Effector memory CD8-positive, alpha-beta T cell (primary cell): ENCODE data around the gene MXD4.
A peak's percentile ranks its signal among the peaks of the same experiment; 100 is the strongest.

Experiments
- ATAC-seq: fragments of 150-1000 bp; cut with Tn5 transposase; replicated peaks from 2 replicates; pipeline ENCODE4 v1.10.0; 2021; ENCODE audit warnings: mild to moderate bottlenecking, moderate library complexity
- DNase-seq, 3 experiments: peaks; one replicate each; pipeline ENCODE4 v3.0.0; 2021
- H3K27ac Mint-ChIP-seq, 2 donors: one replicate each; pipeline ENCODE4 v1.8.0; 2022; ENCODE audit warnings: mild to moderate bottlenecking in 2 of 2, mixed read lengths in 2 of 2, moderate library complexity in 2 of 2
- H3K27me3 Mint-ChIP-seq, 2 donors: one replicate each; pipeline ENCODE4 v1.8.0; 2022; ENCODE audit warnings: mixed read lengths in 2 of 2
- H3K36me3 Mint-ChIP-seq: one replicate; pipeline ENCODE4 v1.8.0; 2022; ENCODE audit warnings: mild to moderate bottlenecking, moderate library complexity, mixed read lengths; ENCODE audit not compliant: insufficient read depth
- H3K4me1 Mint-ChIP-seq, 2 donors: one replicate each; pipeline ENCODE4 v1.8.0; 2022; ENCODE audit warnings: low read depth in 2 of 2, mixed read lengths in 2 of 2
- H3K4me3 Mint-ChIP-seq, 2 donors: one replicate each; pipeline ENCODE4 v1.8.0; 2022; ENCODE audit warnings: mild to moderate bottlenecking in 2 of 2, mixed read lengths in 2 of 2, moderate library complexity in 2 of 2
- H3K9me3 Mint-ChIP-seq, 2 donors: one replicate each; pipeline ENCODE4 v1.8.0; 2022; ENCODE audit warnings: mixed read lengths in 2 of 2

Gene MXD4

GRCh38 chr4:2268357-2269205, 6.7 kb upstream of the MXD4 start:
- Mint-ChIP-seq H3K27ac (no peak overlapping the region), H3K36me3 (peaks cover 20% of the 10 kb centered on the region), H3K27me3 (no peaks in the 10 kb centered on the region), H3K4me1 (peaks cover 0 to 9% of the 10 kb centered on the region in 2 donors), H3K9me3 (no peaks in the 10 kb centered on the region), H3K4me3 (no peak overlapping the region)
- DNase-seq (no peak), ATAC-seq (no peak)

DNA sequence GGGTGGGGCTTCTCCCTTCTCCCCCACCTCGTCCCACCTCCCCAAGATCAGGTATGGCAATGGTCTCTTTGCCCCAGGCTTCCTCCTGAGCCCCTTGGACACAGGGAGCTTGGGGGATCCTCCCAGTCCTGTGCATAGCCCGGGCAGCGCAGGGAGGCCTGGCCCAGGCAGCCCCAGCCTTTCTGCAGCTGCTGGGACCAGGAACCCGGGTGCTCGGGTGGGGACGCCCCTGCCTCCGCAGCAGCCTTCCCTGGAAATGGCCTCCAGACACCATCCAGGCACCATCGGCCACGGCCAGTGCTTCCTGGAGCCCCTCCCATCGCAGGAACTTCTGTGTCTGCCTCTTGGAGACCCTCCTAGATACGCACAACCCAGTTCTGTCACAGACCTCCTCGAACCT, 5.9 kb upstream of the MXD4 start:
- no peak for ATAC-seq
- peaks cover 26% of the 10 kb centered on the region for H3K36me3 Mint-ChIP-seq
- H3K9me3 Mint-ChIP-seq = no peaks in the 10 kb centered on the region
- DNase-seq = no peak
- H3K27ac Mint-ChIP-seq = no peak overlapping the region
- H3K4me1 Mint-ChIP-seq = peaks cover 0 to 6% of the 10 kb centered on the region in 2 donors
- no peak overlapping the region for H3K4me3 Mint-ChIP-seq
- H3K27me3 Mint-ChIP-seq = no peaks in the 10 kb centered on the region

DNA sequence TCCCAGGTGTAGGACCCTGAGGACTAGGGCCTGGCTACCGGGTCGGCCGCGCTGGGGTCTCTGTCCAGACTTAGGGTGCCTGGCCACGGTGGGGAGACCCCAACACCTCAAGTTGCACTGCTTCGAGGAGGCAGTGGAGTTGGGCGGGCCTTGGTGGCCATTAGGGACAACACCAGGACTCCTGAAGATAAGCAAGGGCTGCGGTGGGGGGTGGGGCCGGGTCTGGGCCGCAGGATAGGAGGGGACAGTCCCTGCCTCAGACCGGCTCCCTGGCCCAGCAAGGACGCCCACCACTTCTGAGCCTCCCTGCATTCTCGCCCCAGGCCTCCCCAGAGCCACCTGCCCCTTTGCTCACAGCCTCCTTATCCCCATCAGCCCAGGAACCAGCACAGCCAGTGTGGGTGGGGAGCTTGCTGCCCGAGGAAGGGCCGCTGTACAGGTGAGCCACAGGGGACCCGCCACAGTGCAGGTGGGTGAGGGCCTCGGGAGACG, 5.5 kb upstream of the MXD4 start:
- Mint-ChIP-seq H3K36me3 (peaks cover 27% of the 10 kb centered on the region), H3K27me3 (no peaks in the 10 kb centered on the region), H3K4me1 (peaks cover 0 to 4% of the 10 kb centered on the region in 2 donors), H3K9me3 (no peaks in the 10 kb centered on the region), H3K27ac (peak overlapping the region in 1 of 2 donors; percentile 38), H3K4me3 (no peak overlapping the region)
- ATAC-seq = no peak
- no peak for DNase-seq

DNA sequence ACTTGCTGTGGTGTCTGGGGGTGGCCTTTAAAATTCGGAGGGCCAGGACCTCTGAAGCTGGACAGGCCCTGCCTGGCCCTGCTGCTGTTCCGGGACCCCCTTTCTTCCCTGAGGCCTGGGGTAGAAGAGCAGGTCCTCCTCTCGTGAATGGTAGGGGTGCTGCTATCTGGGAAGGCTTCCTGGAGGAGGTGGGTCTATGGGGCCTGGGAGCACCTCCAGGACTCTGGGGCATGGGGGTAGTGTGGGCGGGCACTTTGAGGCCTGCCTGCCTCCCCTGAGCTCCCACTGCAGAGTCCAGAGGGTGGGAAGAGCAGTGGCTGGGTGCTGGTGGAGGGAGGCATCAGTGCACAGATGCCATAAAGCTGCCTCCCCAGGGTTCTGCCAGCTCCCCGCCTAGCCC, 4.9 kb upstream of the MXD4 start:
- no peaks in the 10 kb centered on the region for H3K9me3 Mint-ChIP-seq
- peaks cover 33% of the 10 kb centered on the region for H3K36me3 Mint-ChIP-seq
- H3K27me3 Mint-ChIP-seq = no peaks in the 10 kb centered on the region
- no peak for ATAC-seq
- H3K4me1 Mint-ChIP-seq = peaks cover 0 to 3% of the 10 kb centered on the region in 2 donors
- H3K27ac Mint-ChIP-seq = peak overlapping the region in 1 of 2 donors; percentile 38
- no peak for DNase-seq
- no peak overlapping the region for H3K4me3 Mint-ChIP-seq

- H3K4me3 Mint-ChIP-seq = no peak overlapping the region
- H3K36me3 Mint-ChIP-seq = peaks cover 35% of the 10 kb centered on the region
- peak overlapping the region in 1 of 2 donors; percentile 70 for H3K27ac Mint-ChIP-seq
- peaks cover 0 to 3% of the 10 kb centered on the region in 2 donors for H3K4me1 Mint-ChIP-seq
- DNase-seq (no peak), ATAC-seq (no peak)
- H3K9me3 Mint-ChIP-seq = no peaks in the 10 kb centered on the region
- no peaks in the 10 kb centered on the region for H3K27me3 Mint-ChIP-seq
Measured at GRCh38 chr4:2266181-2266580, 4.3 kb upstream of the MXD4 start.

- Mint-ChIP-seq H3K4me3 (no peak overlapping the region), H3K9me3 (no peaks in the 10 kb centered on the region), H3K27me3 (no peaks in the 10 kb centered on the region), H3K36me3 (peaks cover 40% of the 10 kb centered on the region), H3K27ac (peak overlapping the region in 1 of 2 donors; percentile 70), H3K4me1 (peaks cover 0 to 3% of the 10 kb centered on the region in 2 donors)
- DNase-seq (no peak), ATAC-seq (no peak)
Measured at GRCh38 chr4:2265113-2266110, 3.5 kb upstream of the MXD4 start.

- DNase-seq = no peak
- Mint-ChIP-seq H3K27ac (peak overlapping the region in 1 of 2 donors; percentile 86), H3K4me1 (peaks cover 0 to 5% of the 10 kb centered on the region in 2 donors), H3K9me3 (no peaks in the 10 kb centered on the region), H3K27me3 (no peaks in the 10 kb centered on the region), H3K4me3 (no peak overlapping the region), H3K36me3 (peaks cover 44% of the 10 kb centered on the region)
- ATAC-seq = no peak
Measured at GRCh38 chr4:2264481-2265041, 2.7 kb upstream of the MXD4 start.

DNA sequence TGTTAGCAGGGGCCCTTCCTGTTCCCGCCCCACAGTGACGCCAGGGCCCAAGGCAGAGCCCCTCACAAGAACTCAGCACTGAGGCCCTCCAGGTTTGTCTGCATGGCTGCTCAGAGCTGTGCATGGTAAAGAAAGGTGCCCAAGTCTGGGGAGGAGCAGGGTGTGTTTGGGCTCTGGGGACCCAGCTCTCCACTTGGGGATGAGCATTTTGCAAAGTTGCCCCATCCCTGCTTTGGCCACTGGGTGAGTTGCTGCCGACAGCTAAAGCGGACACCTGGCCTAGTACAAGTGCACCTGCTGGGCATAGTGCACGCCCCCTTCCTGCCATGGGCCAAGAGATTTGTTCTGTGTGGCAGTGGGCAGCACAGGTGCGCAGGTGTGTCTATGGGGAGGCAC, 2.0 kb upstream of the MXD4 start:
- peaks cover 0 to 5% of the 10 kb centered on the region in 2 donors for H3K4me1 Mint-ChIP-seq
- no peaks in the 10 kb centered on the region for H3K27me3 Mint-ChIP-seq
- peak overlapping the region in 1 of 2 donors; percentile 86 for H3K27ac Mint-ChIP-seq
- DNase-seq (no peak), ATAC-seq (no peak)
- peaks cover 50% of the 10 kb centered on the region for H3K36me3 Mint-ChIP-seq
- H3K9me3 Mint-ChIP-seq = no peaks in the 10 kb centered on the region
- H3K4me3 Mint-ChIP-seq = peak overlapping the region; percentile 62 to 72

DNA sequence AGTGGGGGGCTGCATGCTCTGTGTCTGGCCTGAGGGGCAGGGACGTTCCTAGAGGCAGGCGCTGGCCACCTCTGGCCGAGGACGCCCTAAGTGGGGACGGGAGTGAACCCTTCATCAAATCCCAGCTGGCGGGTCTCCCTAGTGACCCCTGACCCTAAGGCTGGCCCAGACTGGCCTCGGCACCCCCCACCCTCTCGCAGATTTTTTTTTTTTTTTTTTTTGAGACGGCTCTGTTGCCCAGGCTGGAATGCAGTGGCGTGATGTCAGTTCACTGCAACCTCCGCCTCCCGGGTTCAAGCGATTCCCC, 988 bp upstream of the MXD4 start:
- H3K4me3 Mint-ChIP-seq = peak overlapping the region; percentile 62 to 72
- H3K36me3 Mint-ChIP-seq = peaks cover 58% of the 10 kb centered on the region
- no peaks in the 10 kb centered on the region for H3K27me3 Mint-ChIP-seq
- ATAC-seq (no peak), DNase-seq (no peak)
- peaks cover 0 to 5% of the 10 kb centered on the region in 2 donors for H3K4me1 Mint-ChIP-seq
- H3K27ac Mint-ChIP-seq = peak overlapping the region; percentile 67 to 86
- H3K9me3 Mint-ChIP-seq = no peaks in the 10 kb centered on the region

- Mint-ChIP-seq H3K4me1 (peaks cover 0 to 5% of the 10 kb centered on the region in 2 donors), H3K4me3 (peak overlapping the region; percentile 62 to 72), H3K27ac (peak overlapping the region; percentile 67 to 86), H3K36me3 (peaks cover 62% of the 10 kb centered on the region), H3K27me3 (no peaks in the 10 kb centered on the region), H3K9me3 (no peaks in the 10 kb centered on the region)
- ATAC-seq = peak; percentile 84
- peak; percentile 95 to 96 (median 96) for DNase-seq
Measured at GRCh38 chr4:2262145-2262943, 435 bp upstream of the MXD4 start.

DNA sequence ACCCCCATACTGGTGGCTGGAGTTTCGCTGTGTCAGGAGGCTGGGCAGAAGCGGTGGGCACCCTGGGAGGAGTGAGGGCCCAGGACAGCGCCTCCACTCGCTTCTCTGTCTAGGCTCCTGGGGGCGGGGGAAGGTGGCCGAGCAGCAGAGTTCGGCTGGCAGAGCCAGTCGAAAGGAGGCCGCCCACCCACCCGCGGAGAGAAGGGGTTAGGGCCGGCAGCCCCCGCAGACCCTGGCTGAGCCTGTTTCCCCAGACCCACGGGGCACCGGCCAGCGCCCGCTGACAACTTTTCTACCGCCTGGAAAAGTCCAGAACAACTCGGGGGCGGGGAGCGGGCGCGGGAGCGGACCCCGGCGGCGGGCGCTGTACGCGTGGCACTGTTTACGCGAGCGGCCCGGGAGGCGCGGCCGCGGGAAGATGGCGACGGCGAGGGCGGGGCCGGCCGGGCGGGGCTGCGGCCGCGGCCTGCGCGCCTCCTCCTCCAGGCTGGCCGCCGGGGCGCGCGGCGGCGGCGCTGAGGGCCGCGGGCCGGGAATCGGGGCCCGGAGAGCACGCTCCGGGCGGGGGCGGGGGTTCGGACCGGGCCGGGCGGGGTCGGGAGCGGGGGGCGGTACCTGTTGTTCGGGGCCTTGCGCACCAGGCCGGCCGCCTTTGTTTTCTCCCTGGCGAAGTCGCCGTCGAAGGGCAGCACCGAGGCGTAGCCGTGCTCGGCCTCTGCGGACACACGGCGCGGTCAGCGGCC, 628 bp downstream of the MXD4 start:
- ATAC-seq = peak; percentile 25
- peak; percentile 32 to 58 (median 55) for DNase-seq
- H3K36me3 Mint-ChIP-seq = peaks cover 68% of the 10 kb centered on the region

More for the DNA sequence above, 628 bp downstream of the MXD4 start:
- H3K9me3 Mint-ChIP-seq = no peaks in the 10 kb centered on the region
- peaks cover 6 to 12% of the 10 kb centered on the region in 2 donors for H3K4me1 Mint-ChIP-seq
- H3K27ac Mint-ChIP-seq = peak overlapping the region; percentile 67 to 86
- H3K27me3 Mint-ChIP-seq = no peaks in the 10 kb centered on the region
- H3K4me3 Mint-ChIP-seq = peak overlapping the region; percentile 72
